GM21737 (cell line): ENCODE results near the gene VCL.
"Not testable (repeated sequence)": the region's sequence is repeated elsewhere in the genome, so short reads cannot be mapped to it uniquely, and the experiment has no call there.

Source experiments
- ATAC-seq: cut with Tn5 transposase; IDR thresholded peaks from one replicate; pipeline ENCODE4 v1.9.1; 2021; ENCODE audit warnings: mild to moderate bottlenecking, moderate library complexity; ENCODE audit not compliant: unreplicated experiment

VCL gene

GRCh38 chr10:74140553-74140952 is 142.6 kb downstream of the VCL start:
- no peak for ATAC-seq

- no peak for ATAC-seq
Observed at GRCh38 chr10:74145133-74145532, 147.2 kb downstream of the VCL start.

- not testable (repeated sequence) for ATAC-seq
Observed at GRCh38 chr10:74146980-74147379, 149.1 kb downstream of the VCL start.

- peak; percentile 38 for ATAC-seq
Observed at GRCh38 chr10:74150204-74150989, 152.5 kb downstream of the VCL start, which contains the start of gene AP3M1. TSS of gene AP3M1 (minus strand) at chr10:74150828. CDS start at chr10:74138379, 12,449 bp downstream.

- peak; percentile 77 for ATAC-seq
Observed at GRCh38 chr10:74150990-74151878, 153.3 kb downstream of the VCL start, which contains the start of gene ADK. TSS of gene ADK (plus strand) at chr10:74151221. CDS start at chr10:74151279, 58 bp downstream.

GRCh38 chr10:74151879-74152722 is 154.2 kb downstream of the VCL start:
- peak; percentile 0 for ATAC-seq

GRCh38 chr10:74153123-74153522 is 155.2 kb downstream of the VCL start:
- no peak for ATAC-seq

GRCh38 chr10:74153676-74154075 is 155.8 kb downstream of the VCL start:
- no peak for ATAC-seq

GRCh38 chr10:74156919-74157289 is 159.0 kb downstream of the VCL start:
- no peak for ATAC-seq

- ATAC-seq = no peak
Observed at GRCh38 chr10:74160013-74160412, 162.1 kb downstream of the VCL start.

GRCh38 chr10:74163319-74164068 is 165.6 kb downstream of the VCL start:
- ATAC-seq = no peak

GRCh38 chr10:74164716-74165529 is 167.0 kb downstream of the VCL start:
- ATAC-seq = no peak

- ATAC-seq = no peak
Observed at GRCh38 chr10:74165530-74165901, 167.6 kb downstream of the VCL start.

GRCh38 chr10:74167443-74167842 is 169.5 kb downstream of the VCL start:
- no peak for ATAC-seq
